GM10248 (cell line): Measurements from ENCODE around the gene TMEM54.

Experiments used
- CTCF ChIA-PET: fragments of 300-600 bp; sonication (Branson Sonifier 250); formaldehyde crosslinking; extraction: SDS; loops from one replicate; lab custom pipeline; 2021; ENCODE audit warnings: antibody characterized with exemption; lab: Yijun Ruan, JAX
- POLR2A ChIA-PET: fragments of 350-650 bp; sonication (Branson Sonifier 250); formaldehyde crosslinking; extraction: SDS; loops from one replicate; lab custom pipeline; 2020; ENCODE audit warnings: antibody characterized with exemption; lab: Yijun Ruan, JAX
- DNase-seq: peaks from one replicate; pipeline ENCODE4 v3.0.0; 2012; ENCODE audit errors: extremely low spot score
- CTCF ChIP-seq: IDR thresholded peaks from 2 replicates; pipeline ENCODE4 v1.5.1; 2012; ENCODE audit warnings: mild to moderate bottlenecking, low read depth; ENCODE audit errors: extremely low read depth, missing control alignments, control extremely low read depth

Gene TMEM54

GRCh38 chr1:32894019-32894600, 7.1 kb downstream of the TMEM54 start:
- POLR2A ChIA-PET, result no interaction called here
- no peak for TF ChIP-seq CTCF
- CTCF ChIA-PET, result interaction anchor here (1.4 to 3.7 kb wide), 4 partner anchors 18 to 233 kb away, joined by 3 to 21 read pairs (median 6); no protein-coding TSS in a partner anchor
- no peak for DNase-seq

DNA sequence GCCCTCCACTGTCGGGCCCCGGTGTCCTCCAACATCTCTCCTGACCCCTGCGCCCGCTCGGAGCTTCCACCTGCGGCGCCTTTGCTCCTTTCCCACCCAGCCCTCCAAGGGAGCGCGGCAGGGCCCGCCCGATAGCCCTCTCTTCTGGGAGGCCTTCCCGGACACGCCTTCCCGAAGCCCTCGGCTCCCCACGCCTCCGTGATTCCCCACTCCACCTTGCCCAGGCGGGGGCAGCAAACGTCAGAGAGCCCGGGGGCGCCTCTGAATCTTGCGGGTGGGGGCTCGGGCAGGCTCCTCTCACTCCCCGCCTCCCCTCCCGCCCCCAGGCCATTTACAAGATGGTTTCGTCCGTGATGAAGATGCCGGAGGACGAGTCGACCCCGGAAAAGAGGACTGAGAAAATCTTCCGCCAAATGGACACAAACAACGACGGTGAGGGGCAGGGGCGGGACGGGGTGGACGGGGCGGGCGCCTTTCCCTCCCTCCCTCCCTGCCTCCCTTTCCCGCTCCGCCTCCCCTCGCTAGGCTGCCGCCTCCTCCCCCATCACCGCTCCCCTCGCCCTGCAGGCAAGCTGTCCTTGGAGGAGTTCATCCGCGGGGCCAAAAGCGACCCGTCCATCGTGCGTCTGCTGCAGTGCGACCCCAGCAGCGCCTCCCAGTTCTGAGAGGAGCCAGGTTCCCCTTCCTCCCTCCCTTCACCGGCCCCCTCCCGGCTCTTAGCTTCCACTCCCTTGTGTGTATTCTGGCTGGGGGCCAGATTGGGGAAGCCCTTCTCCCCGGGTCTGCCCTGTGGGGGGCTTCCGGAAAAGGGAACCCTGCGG, 7.8 kb downstream of the TMEM54 start:
- POLR2A ChIA-PET, result no interaction called here
- no peak for DNase-seq
- CTCF ChIA-PET, result interaction anchor here (0.9 to 3.7 kb wide), 8 partner anchors 18 to 492 kb away, joined by 3 to 21 read pairs (median 4); no protein-coding TSS in a partner anchor
- no peak for TF ChIP-seq CTCF

GRCh38 chr1:32892368-32893197, 8.6 kb downstream of the TMEM54 start:
- DNase-seq, result peak; percentile 63
- peak; percentile 58 for TF ChIP-seq CTCF
- CTCF ChIA-PET, result interaction anchor here (0.8 to 3.7 kb wide), 11 partner anchors 14 to 491 kb away, joined by 3 to 21 read pairs (median 4); no protein-coding TSS in a partner anchor
- POLR2A ChIA-PET, result no interaction called here

GRCh38 chr1:32891630-32892029, 9.6 kb downstream of the TMEM54 start:
- POLR2A ChIA-PET, result no interaction called here
- TF ChIP-seq CTCF, result no peak
- DNase-seq, result no peak
- CTCF ChIA-PET, result interaction anchor here (1.0 to 3.7 kb wide), 7 partner anchors 11 to 195 kb away, joined by 3 to 21 read pairs (median 4); no protein-coding TSS in a partner anchor

DNA sequence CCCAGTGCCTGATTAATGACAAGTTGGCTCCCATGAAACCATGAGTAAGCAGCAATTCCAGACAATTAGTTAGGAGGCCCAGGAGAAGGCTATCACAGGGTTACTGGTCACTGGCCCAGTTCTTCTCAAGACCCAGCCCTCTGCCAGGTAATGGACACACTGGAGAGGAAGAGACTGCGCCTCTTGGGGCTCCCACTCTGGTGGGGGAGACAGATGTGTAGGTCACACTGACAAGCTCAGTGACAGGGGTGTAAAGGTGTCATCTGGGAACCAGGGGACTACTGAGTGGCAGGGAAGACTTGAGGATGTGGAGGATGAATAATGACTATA, 10.0 kb downstream of the TMEM54 start:
- DNase-seq, result no peak
- ChIA-PET POLR2A (no interaction called here), CTCF (interaction anchor here (1.0 to 3.7 kb wide), 5 partner anchors 11 to 195 kb away, joined by 3 to 21 read pairs (median 9); no protein-coding TSS in a partner anchor)
- TF ChIP-seq CTCF, result no peak
